22Rv1 (cell line): ENCODE results near the gene PKIG.

ENCODE experiments used
- H3K27ac ChIP-seq: fragments of 450-650 bp; 2 replicates; pipeline ENCODE4 v1.5.1; 2017
- CTCF ChIP-seq: fragments of 450-650 bp; IDR thresholded peaks from 2 replicates; pipeline ENCODE4 v1.5.1; 2017; ENCODE audit warnings: mild to moderate bottlenecking
- ZFX ChIP-seq: fragments of 450-650 bp; IDR thresholded peaks from 2 replicates; pipeline ENCODE4 v1.6.1; 2017; ENCODE audit warnings: antibody characterized with exemption, borderline replicate concordance

PKIG gene

GRCh38 chr20:44597930-44598329, 15.6 kb downstream of the PKIG start:
- no peak overlapping the region for H3K27ac ChIP-seq
- no peak for TF ChIP-seq CTCF
- TF ChIP-seq ZFX: no peak

GRCh38 chr20:44598423-44599305, 16.3 kb downstream of the PKIG start:
- TF ChIP-seq ZFX (no peak), CTCF (no peak)
- H3K27ac ChIP-seq: no peak overlapping the region

GRCh38 chr20:44599715-44600114, 17.3 kb downstream of the PKIG start:
- no peak for TF ChIP-seq ZFX
- no peak for TF ChIP-seq CTCF

GRCh38 chr20:44600301-44600700, 17.9 kb downstream of the PKIG start:
- H3K27ac ChIP-seq: no peak overlapping the region
- TF ChIP-seq CTCF: no peak
- no peak for TF ChIP-seq ZFX

More at GRCh38 chr20:44599715-44600114, 17.3 kb downstream of the PKIG start:
- H3K27ac ChIP-seq: no peak overlapping the region

- no peak for TF ChIP-seq ZFX
- TF ChIP-seq CTCF: no peak
- H3K27ac ChIP-seq: no peak overlapping the region
These were observed 18.4 kb downstream of the PKIG start for GRCh38 chr20:44600758-44601201.

- no peak overlapping the region for H3K27ac ChIP-seq
- TF ChIP-seq CTCF (no peak), ZFX (no peak)
These were observed 18.9 kb downstream of the PKIG start for GRCh38 chr20:44601236-44601671.

- TF ChIP-seq CTCF (no peak), ZFX (no peak)
These were observed 19.4 kb downstream of the PKIG start for GRCh38 chr20:44601801-44602204.

More at GRCh38 chr20:44601801-44602204, 19.4 kb downstream of the PKIG start:
- no peak overlapping the region for H3K27ac ChIP-seq
